Stimulated activated CD4-positive, alpha-beta T cell treated with anti-CD3 and anti-CD28 coated beads, Interleukin-1b, Interleukin-23, amount 100 ng/mL, for 1 hour (primary cell): ENCODE measurements around the gene SYT7.

ENCODE experiments used
- DNase-seq, 2 donors: peaks; one replicate each; pipeline ENCODE4 v3.0.0-alpha.2; 2020; ENCODE audit warnings: low read depth in 2 of 2

The SYT7 gene

GRCh38 chr11:61607920-61608599 is 27.2 kb upstream of the SYT7 start:
- no peak for DNase-seq

- no peak for DNase-seq
Observed at GRCh38 chr11:61607426-61607825, 26.6 kb upstream of the SYT7 start.

GRCh38 chr11:61603667-61604066 is 22.8 kb upstream of the SYT7 start:
- no peak for DNase-seq

- no peak for DNase-seq
Observed at GRCh38 chr11:61602775-61603569, 22.1 kb upstream of the SYT7 start.

- no peak for DNase-seq
Observed at GRCh38 chr11:61601512-61601911, 20.6 kb upstream of the SYT7 start.

- DNase-seq = no peak
Observed at GRCh38 chr11:61599968-61600710, 19.3 kb upstream of the SYT7 start.

GRCh38 chr11:61598886-61599868 is 18.3 kb upstream of the SYT7 start:
- DNase-seq = no peak

GRCh38 chr11:61598374-61598773 is 17.5 kb upstream of the SYT7 start:
- DNase-seq = no peak

- no peak for DNase-seq
Observed at GRCh38 chr11:61596990-61597389, 16.1 kb upstream of the SYT7 start.

- no peak for DNase-seq
Observed at GRCh38 chr11:61596542-61596941, 15.7 kb upstream of the SYT7 start.

GRCh38 chr11:61594907-61595257 is 14.0 kb upstream of the SYT7 start:
- no peak for DNase-seq

GRCh38 chr11:61593151-61593550 is 12.3 kb upstream of the SYT7 start:
- no peak for DNase-seq

- no peak for DNase-seq
Observed at GRCh38 chr11:61592176-61592575, 11.3 kb upstream of the SYT7 start.

GRCh38 chr11:61589961-61590360 is 9.1 kb upstream of the SYT7 start:
- DNase-seq = no peak

GRCh38 chr11:61588728-61589191 is 7.9 kb upstream of the SYT7 start:
- no peak for DNase-seq

- peak; percentile 15 to 52 for DNase-seq
Observed at GRCh38 chr11:61587951-61588727, 7.3 kb upstream of the SYT7 start.

- DNase-seq = no peak
Observed at GRCh38 chr11:61587541-61587941, 6.7 kb upstream of the SYT7 start.

- no peak for DNase-seq
Observed at GRCh38 chr11:61586792-61587430, 6.0 kb upstream of the SYT7 start.

- no peak for DNase-seq
Observed at GRCh38 chr11:61585115-61585514, 4.2 kb upstream of the SYT7 start.

GRCh38 chr11:61581931-61582330 is 1.1 kb upstream of the SYT7 start:
- DNase-seq = no peak
